ENCODE results near the gene ASB10. TPM values are rescaled to one million over a fixed set of nuclear protein-coding genes. Genes with fewer than 3 reads are reported as not detected.
A peak's percentile ranks its signal among the peaks of the same experiment; 100 is the strongest.

Gene ASB10
- total and polyA plus RNA-seq, 2 of the 13 experiments (the other 11 are each of a cell fraction or from before 2014, with no cell fraction given) = not detected

- TF ChIP-seq ZNF569 (CRISPR knock-in tag; IDR thresholded peaks at IDR 0.05; ENCODE audit: borderline replicate concordance) = no peak
- TF ChIP-seq PBX3 (CRISPR knock-in tag; IDR thresholded peaks at IDR 0.05; ENCODE audit: borderline replicate concordance) = 0 out of 2 replicates have a peak, but pooled peaks have one; percentile 65
- no peak for TF ChIP-seq ZFP36 (IDR thresholded peaks at IDR 0.05; ENCODE audit: borderline replicate concordance, low read depth, low read length, partially characterized antibody)
- TF ChIP-seq RBFOX2 (IDR thresholded peaks at IDR 0.05; ENCODE audit: low read depth, low read length) = peak; percentile 90
- TF ChIP-seq PRPF4 (IDR thresholded peaks at IDR 0.05; ENCODE audit: low read depth, low read length, poor library complexity, severe bottlenecking) = no peak
- no peak for TF ChIP-seq ZBTB43 (CRISPR knock-in tag; conservative IDR thresholded peaks at IDR 0.05)
- no peak for TF ChIP-seq ATF1 (CRISPR knock-in tag; IDR thresholded peaks at IDR 0.05)
- TF ChIP-seq CSRNP1 (CRISPR knock-in tag; IDR thresholded peaks at IDR 0.05) = no peak
- no peak for TF ChIP-seq ZNF337 (CRISPR knock-in tag; IDR thresholded peaks at IDR 0.05; ENCODE audit: borderline replicate concordance, low read depth)
- TF ChIP-seq FOSL2 (CRISPR knock-in tag; IDR thresholded peaks at IDR 0.05) = peak; percentile 34; the same call in 1 of the 2 replicates
- no peak for TF ChIP-seq PAX8 (CRISPR knock-in tag; IDR thresholded peaks at IDR 0.05; ENCODE audit: borderline replicate concordance)
- TF ChIP-seq ZNF556 (CRISPR knock-in tag; IDR thresholded peaks at IDR 0.05; ENCODE audit: borderline replicate concordance) = no peak
- TF ChIP-seq CENPT (CRISPR knock-in tag; IDR thresholded peaks at IDR 0.05; ENCODE audit: low read depth) = no peak
- no peak for TF ChIP-seq MXD1 (CRISPR knock-in tag; IDR thresholded peaks at IDR 0.05)
- no peak for TF ChIP-seq KDM6A (CRISPR knock-in tag; IDR thresholded peaks at IDR 0.05; ENCODE audit: low read depth)
- no peak for TF ChIP-seq NKX3-1 (CRISPR knock-in tag; IDR thresholded peaks at IDR 0.05)
- TF ChIP-seq RORA (CRISPR knock-in tag; IDR thresholded peaks at IDR 0.05) = no peak
- TF ChIP-seq ZGPAT (CRISPR knock-in tag; IDR thresholded peaks at IDR 0.05) = peak; percentile 64; the same call in 1 of the 2 replicates
- TF ChIP-seq YEATS4 (CRISPR knock-in tag; IDR thresholded peaks at IDR 0.05; ENCODE audit: borderline replicate concordance) = peak; percentile 66; the same call in 1 of the 2 replicates
- no peak for TF ChIP-seq PREB (CRISPR knock-in tag; IDR thresholded peaks at IDR 0.05)
- no peak for TF ChIP-seq SMC3 (IDR thresholded peaks at IDR 0.05; ENCODE audit: low read length)
- TF ChIP-seq SPEN (CRISPR knock-in tag; IDR thresholded peaks at IDR 0.05; ENCODE audit: low read depth) = peak; percentile 89
Observed at GRCh38 chr7:151232091-151232916, 45.3 kb upstream of the ASB10 start, which contains the start of gene CHPF2 (continued).
